Subcutaneous abdominal adipose tissue (tissue), 5 donors: Measurements from ENCODE around the gene RIC3.

Experiments used
- H3K27ac ChIP-seq: one replicate; pipeline ENCODE4 v1.7.0; 2013; ENCODE audit warnings: low read depth, mild to moderate bottlenecking, inconsistent platforms, low read length, moderate library complexity
- H3K27me3 ChIP-seq, 5 donors: one replicate each; pipeline ENCODE4 v1.7.0; 2013; ENCODE audit warnings: low read length in 5 of 5, inconsistent platforms in 1 of 5; ENCODE audit not compliant: control insufficient read depth in 5 of 5, insufficient read depth in 4 of 5
- H3K36me3 ChIP-seq, 5 donors: one replicate each; pipeline ENCODE4 v1.7.0; 2013; ENCODE audit warnings: low read length in 5 of 5; ENCODE audit not compliant: control insufficient read depth in 5 of 5, insufficient read depth in 5 of 5
- H3K4me1 ChIP-seq, 5 donors: one replicate each; pipeline ENCODE4 v1.7.0; 2013; ENCODE audit warnings: low read length in 5 of 5, mild to moderate bottlenecking in 3 of 5, moderate library complexity in 1 of 5; ENCODE audit not compliant: control insufficient read depth in 5 of 5, insufficient read depth in 5 of 5
- H3K4me3 ChIP-seq, 5 donors: one replicate each; pipeline ENCODE4 v1.7.0; 2013; ENCODE audit warnings: low read length in 5 of 5, low read depth in 1 of 5
- H3K9ac ChIP-seq, 5 donors: one replicate each; pipeline ENCODE4 v1.7.0; 2013; ENCODE audit warnings: low read length in 5 of 5, mild to moderate bottlenecking in 4 of 5, moderate library complexity in 3 of 5
- H3K9me3 ChIP-seq, 5 donors: one replicate each; pipeline ENCODE4 v1.7.0; 2013; ENCODE audit warnings: low read length in 5 of 5; ENCODE audit not compliant: control insufficient read depth in 5 of 5
- donor health status: healthy.
- donor health status: healthy.
- donor health status: healthy.
- donor health status: healthy.
- donor health status: healthy.

RIC3 gene

DNA sequence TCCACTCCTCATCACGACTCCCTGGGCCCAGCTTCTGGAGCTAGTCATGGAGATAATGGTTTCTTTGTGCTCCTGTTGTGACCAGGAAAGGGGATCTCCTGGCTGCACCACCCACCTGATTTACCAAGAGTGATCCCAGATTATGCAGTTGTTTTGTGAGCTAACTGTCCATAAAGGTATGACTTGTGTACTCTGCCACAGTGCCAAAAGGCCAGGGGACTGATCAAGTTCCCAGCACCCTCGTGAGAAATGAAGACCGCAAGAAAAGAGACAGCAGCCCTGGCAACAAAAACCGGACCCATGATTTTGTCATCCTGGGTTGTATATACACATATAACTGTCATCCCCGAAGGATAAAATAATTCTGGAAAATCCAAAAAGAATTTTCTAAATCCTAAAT is 61.2 kb downstream of the RIC3 start:
- Histone ChIP-seq H3K9ac (no peak overlapping the region), H3K4me1 (no peaks in the 10 kb centered on the region), H3K27me3 (no peaks in the 10 kb centered on the region), H3K9me3 (no peaks in the 10 kb centered on the region), H3K27ac (no peak overlapping the region), H3K36me3 (peaks cover 4 to 15% (median 13%) of the 10 kb centered on the region in 5 donors), H3K4me3 (no peak overlapping the region)

DNA sequence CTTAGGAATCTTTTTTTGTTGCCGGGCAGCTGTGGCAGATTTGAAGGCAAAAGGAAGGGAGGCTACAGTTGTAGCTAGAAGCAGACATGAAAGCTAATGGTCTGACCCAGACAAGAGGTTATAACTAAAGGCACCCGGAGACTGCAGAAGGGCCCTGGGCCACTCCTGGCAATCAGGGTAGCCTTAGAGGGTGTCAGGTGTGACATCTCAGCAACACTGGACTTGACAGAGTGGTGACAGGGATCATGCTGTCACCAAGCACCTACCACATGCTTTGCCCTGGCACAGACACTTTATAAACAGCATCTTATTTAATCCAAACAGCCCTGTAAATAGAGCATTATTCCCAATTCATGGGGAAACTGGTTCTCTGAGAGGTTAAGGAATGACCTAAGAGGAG is 62.1 kb downstream of the RIC3 start:
- Histone ChIP-seq H3K9ac (no peak overlapping the region), H3K9me3 (no peaks in the 10 kb centered on the region), H3K27me3 (no peaks in the 10 kb centered on the region), H3K36me3 (peaks cover 4 to 25% (median 22%) of the 10 kb centered on the region in 5 donors), H3K4me1 (no peaks in the 10 kb centered on the region), H3K4me3 (no peak overlapping the region), H3K27ac (no peak overlapping the region)

GRCh38 chr11:8105666-8106065 is 63.2 kb downstream of the RIC3 start:
- H3K9ac ChIP-seq: no peak overlapping the region
- no peaks in the 10 kb centered on the region for H3K4me1 ChIP-seq
- H3K27ac ChIP-seq: no peak overlapping the region
- no peaks in the 10 kb centered on the region for H3K27me3 ChIP-seq
- no peaks in the 10 kb centered on the region for H3K9me3 ChIP-seq
- H3K4me3 ChIP-seq: no peak overlapping the region
- peaks cover 4 to 35% (median 32%) of the 10 kb centered on the region in 5 donors for H3K36me3 ChIP-seq

DNA sequence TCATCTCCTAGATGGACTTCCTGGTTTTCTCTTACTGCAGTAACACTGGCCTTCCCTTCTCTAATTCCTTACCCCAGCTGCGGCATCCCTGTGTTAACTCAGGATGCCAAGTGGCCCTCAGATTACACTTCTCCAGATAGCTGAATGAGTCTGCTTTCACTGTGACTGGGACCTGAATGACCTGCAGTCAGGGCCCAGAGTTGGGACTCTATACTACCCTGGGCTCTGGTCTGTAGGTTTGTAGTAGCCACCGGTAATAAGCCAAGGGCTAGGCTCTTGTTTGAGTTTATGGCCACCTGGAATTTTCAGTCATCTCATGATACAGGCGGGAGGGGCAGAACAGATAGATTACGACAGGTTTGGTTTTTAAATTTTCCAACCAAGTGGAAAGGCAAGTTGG is 63.7 kb downstream of the RIC3 start:
- no peak overlapping the region for H3K27ac ChIP-seq
- H3K9me3 ChIP-seq: no peaks in the 10 kb centered on the region
- H3K4me1 ChIP-seq: no peaks in the 10 kb centered on the region
- no peak overlapping the region for H3K4me3 ChIP-seq
- H3K27me3 ChIP-seq: no peaks in the 10 kb centered on the region
- peaks cover 4 to 40% (median 36%) of the 10 kb centered on the region in 5 donors for H3K36me3 ChIP-seq
- H3K9ac ChIP-seq: no peak overlapping the region

GRCh38 chr11:8103909-8104308 is 64.9 kb downstream of the RIC3 start:
- Histone ChIP-seq H3K27ac (no peak overlapping the region), H3K9ac (no peak overlapping the region), H3K4me3 (no peak overlapping the region), H3K4me1 (no peaks in the 10 kb centered on the region), H3K36me3 (peaks cover 2 to 43% (median 37%) of the 10 kb centered on the region in 5 donors), H3K27me3 (no peaks in the 10 kb centered on the region), H3K9me3 (no peaks in the 10 kb centered on the region)

GRCh38 chr11:8102965-8103364 is 65.9 kb downstream of the RIC3 start:
- Histone ChIP-seq H3K4me3 (no peak overlapping the region), H3K9me3 (no peaks in the 10 kb centered on the region), H3K9ac (no peak overlapping the region), H3K4me1 (no peaks in the 10 kb centered on the region), H3K36me3 (peaks cover 0 to 49% (median 38%) of the 10 kb centered on the region in 5 donors), H3K27ac (no peak overlapping the region), H3K27me3 (no peaks in the 10 kb centered on the region)

DNA sequence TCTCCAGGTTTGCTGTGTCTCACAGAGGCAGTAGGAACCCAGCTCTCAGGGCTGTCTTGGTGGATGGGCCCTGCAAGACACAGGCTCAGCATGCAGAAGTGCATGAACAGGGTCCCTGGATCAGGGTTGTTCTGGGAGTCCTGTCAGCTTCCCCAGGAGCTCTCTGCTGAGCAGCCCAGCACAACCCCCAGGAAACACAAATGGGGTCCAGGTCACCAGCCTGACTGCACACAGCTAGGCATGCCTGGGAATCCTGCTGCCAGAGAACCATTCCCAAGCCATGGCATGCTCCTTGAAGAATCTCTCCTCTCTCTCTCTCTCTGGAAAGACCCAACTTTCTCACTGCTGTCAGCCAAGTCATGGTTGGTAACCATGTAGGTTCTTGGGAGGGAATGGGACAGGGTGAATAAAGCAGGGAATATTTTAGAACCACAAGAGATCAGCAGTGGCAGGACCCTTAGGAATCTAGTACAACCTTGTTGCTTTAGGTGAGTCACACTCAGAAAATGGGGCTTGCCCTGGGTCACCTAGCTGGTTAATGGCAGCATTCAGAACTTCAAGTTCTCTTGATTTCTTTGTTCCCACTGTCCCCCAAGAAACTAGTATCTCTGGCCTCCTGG is 66.4 kb downstream of the RIC3 start:
- H3K9ac ChIP-seq: no peak overlapping the region
- H3K9me3 ChIP-seq: no peaks in the 10 kb centered on the region
- H3K4me3 ChIP-seq: no peak overlapping the region
- peaks cover 0 to 51% (median 37%) of the 10 kb centered on the region in 5 donors for H3K36me3 ChIP-seq
- H3K27ac ChIP-seq: no peak overlapping the region
- H3K4me1 ChIP-seq: no peaks in the 10 kb centered on the region
- no peaks in the 10 kb centered on the region for H3K27me3 ChIP-seq

DNA sequence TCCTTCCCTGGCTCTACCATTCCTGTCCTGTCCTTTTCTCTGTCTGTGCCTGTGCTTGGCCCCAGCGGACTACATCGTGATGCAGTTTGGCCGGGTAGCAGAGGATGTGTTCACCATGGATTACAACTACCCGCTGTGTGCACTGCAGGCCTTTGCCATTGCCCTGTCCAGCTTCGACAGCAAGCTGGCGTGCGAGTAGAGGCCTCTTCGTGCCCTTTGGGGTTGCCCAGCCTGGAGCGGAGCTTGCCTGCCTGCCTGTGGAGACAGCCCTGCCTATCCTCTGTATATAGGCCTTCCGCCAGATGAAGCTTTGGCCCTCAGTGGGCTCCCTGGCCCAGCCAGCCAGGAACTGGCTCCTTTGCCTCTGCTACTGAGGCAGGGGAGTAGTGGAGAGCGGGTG is 67.4 kb downstream of the RIC3 start:
- no peak overlapping the region for H3K9ac ChIP-seq
- H3K27ac ChIP-seq: no peak overlapping the region
- H3K4me3 ChIP-seq: no peak overlapping the region
- H3K9me3 ChIP-seq: no peaks in the 10 kb centered on the region
- no peaks in the 10 kb centered on the region for H3K27me3 ChIP-seq
- H3K4me1 ChIP-seq: no peaks in the 10 kb centered on the region
- H3K36me3 ChIP-seq: peaks cover 0 to 57% (median 42%) of the 10 kb centered on the region in 5 donors

GRCh38 chr11:8100605-8101004 is 68.2 kb downstream of the RIC3 start:
- H3K27me3 ChIP-seq: no peaks in the 10 kb centered on the region
- H3K36me3 ChIP-seq: peaks cover 0 to 61% (median 44%) of the 10 kb centered on the region in 5 donors
- no peak overlapping the region for H3K9ac ChIP-seq
- H3K27ac ChIP-seq: no peak overlapping the region
- no peaks in the 10 kb centered on the region for H3K9me3 ChIP-seq
- no peaks in the 10 kb centered on the region for H3K4me1 ChIP-seq
- H3K4me3 ChIP-seq: no peak overlapping the region

DNA sequence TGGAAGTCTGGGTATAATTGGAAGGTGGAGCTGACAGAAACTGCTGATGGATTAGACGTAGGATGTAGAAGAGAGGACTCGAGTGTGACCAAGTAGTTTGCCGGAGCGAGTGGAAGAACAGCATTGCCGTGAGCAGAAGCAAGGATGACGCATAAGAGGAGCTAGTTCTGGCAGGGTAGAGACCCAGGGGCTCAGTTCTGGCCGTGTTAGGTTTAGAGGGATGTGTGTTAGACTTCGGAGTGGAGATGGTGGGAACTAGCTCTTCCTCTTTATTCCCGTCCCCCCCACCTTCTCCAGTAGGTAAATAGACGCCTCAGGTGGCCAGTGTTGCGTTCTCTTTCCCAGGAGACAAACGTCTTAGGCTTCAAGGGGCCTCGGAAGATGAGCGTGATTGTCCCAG is 68.7 kb downstream of the RIC3 start:
- no peaks in the 10 kb centered on the region for H3K4me1 ChIP-seq
- no peaks in the 10 kb centered on the region for H3K27me3 ChIP-seq
- H3K36me3 ChIP-seq: peaks cover 0 to 61% (median 44%) of the 10 kb centered on the region in 5 donors
- H3K9ac ChIP-seq: no peak overlapping the region
- H3K27ac ChIP-seq: no peak overlapping the region
- H3K4me3 ChIP-seq: no peak overlapping the region
- no peaks in the 10 kb centered on the region for H3K9me3 ChIP-seq
